Measurements from ENCODE around the gene FUOM. TPM values are rescaled to one million over a fixed set of nuclear protein-coding genes. Genes with fewer than 3 reads are reported as not detected.
"Not testable (repeated sequence)": the region's sequence is repeated elsewhere in the genome, so short reads cannot be mapped to it uniquely, and the experiment has no call there.

Gene FUOM
- total RNA-seq, 1 experiment from 2014 or later: 31.3 TPM

GRCh38 chr10:133388236-133388972 is 30.6 kb upstream of the FUOM start (continued):
- TF ChIP-seq CREM (CRISPR knock-in tag; IDR thresholded peaks at IDR 0.05) (no peak), ZNF416 (CRISPR knock-in tag; IDR thresholded peaks at IDR 0.05) (no peak), ESRRA (CRISPR knock-in tag; IDR thresholded peaks at IDR 0.05; ENCODE audit: borderline replicate concordance) (no peak)

GRCh38 chr10:133386951-133387350 is 29.1 kb upstream of the FUOM start:
- H3K27me3 Mint-ChIP-seq (ENCODE audit: low read depth); POLR2A ChIA-PET; H3K4me3 Mint-ChIP-seq; H3K27ac Mint-ChIP-seq; H3K4me1 Mint-ChIP-seq; CTCF ChIA-PET; ATAC-seq; H3K9me3 Mint-ChIP-seq; DNase-seq (ENCODE audit: low spot score); H3K36me3 Mint-ChIP-seq: not testable (repeated sequence)

GRCh38 chr10:133385214-133385613 is 27.4 kb upstream of the FUOM start:
- TF ChIP-seq IRF2 (CRISPR knock-in tag; IDR thresholded peaks at IDR 0.05; ENCODE audit: borderline replicate concordance, low read depth): no peak
- no peak for TF ChIP-seq HMGA2 (CRISPR knock-in tag; IDR thresholded peaks at IDR 0.05)
- no peak for TF ChIP-seq RELA (CRISPR knock-in tag; IDR thresholded peaks at IDR 0.05; ENCODE audit: borderline replicate concordance)
- no peak for TF ChIP-seq TEAD4 (CRISPR knock-in tag; IDR thresholded peaks at IDR 0.05)
- no peak for TF ChIP-seq SP1 (CRISPR knock-in tag; conservative IDR thresholded peaks at IDR 0.05)
- no peak for TF ChIP-seq ARID4B (CRISPR knock-in tag; IDR thresholded peaks at IDR 0.05; ENCODE audit: borderline replicate concordance)
- TF ChIP-seq ATF1 (CRISPR knock-in tag; IDR thresholded peaks at IDR 0.05): no peak
- no peak for TF ChIP-seq JUN (CRISPR knock-in tag; IDR thresholded peaks at IDR 0.05)
- TF ChIP-seq ZNF121 (CRISPR knock-in tag; IDR thresholded peaks at IDR 0.05): no peak
- no peak for TF ChIP-seq ZNF263 (CRISPR knock-in tag; IDR thresholded peaks at IDR 0.05; ENCODE audit: low read depth)
- Mint-ChIP-seq H3K27me3 (ENCODE audit: low read depth) (peaks cover 11% of the 10 kb centered on the region), H3K9me3 (no peaks in the 10 kb centered on the region), H3K4me1 (no peaks in the 10 kb centered on the region), H3K36me3 (no peaks in the 10 kb centered on the region), H3K27ac (no peak overlapping the region), H3K4me3 (no peak overlapping the region)
- ChIA-PET CTCF (no interaction called here), POLR2A (no interaction called here)
- no peak for DNase-seq (ENCODE audit: low spot score)
- no peak for ATAC-seq

- Mint-ChIP-seq H3K9me3 (no peaks in the 10 kb centered on the region), H3K27ac (no peak overlapping the region), H3K4me1 (no peaks in the 10 kb centered on the region), H3K27me3 (ENCODE audit: low read depth) (peaks cover 20% of the 10 kb centered on the region), H3K36me3 (no peaks in the 10 kb centered on the region), H3K4me3 (no peak overlapping the region)
- ChIA-PET CTCF (no interaction called here), POLR2A (no interaction called here)
- ATAC-seq (no peak), DNase-seq (ENCODE audit: low spot score) (no peak)
- TF ChIP-seq E2F4 (CRISPR knock-in tag; IDR thresholded peaks at IDR 0.05; ENCODE audit: borderline replicate concordance, low read depth) (no peak), CTCF (IDR thresholded peaks at IDR 0.05) (no peak), ZNF532 (CRISPR knock-in tag; IDR thresholded peaks at IDR 0.05; ENCODE audit: borderline replicate concordance) (no peak), USF2 (CRISPR knock-in tag; IDR thresholded peaks at IDR 0.05) (no peak)
These were observed 26.3 kb upstream of the FUOM start for GRCh38 chr10:133384071-133384470.

Measured in WTC11 (cell line).